ENCODE data around the gene MRFAP1. TPM values are rescaled to one million over a fixed set of nuclear protein-coding genes. Genes with fewer than 3 reads are reported as not detected.
"Not testable (repeated sequence)": the region's sequence is repeated elsewhere in the genome, so short reads cannot be mapped to it uniquely, and the experiment has no call there.

Gene MRFAP1
- total and polyA plus RNA-seq, 10 of the 15 experiments (the other 5 are each of a cell fraction or from before 2014, with no cell fraction given) = 18.7 to 105 (median 80.8) TPM

- ChIA-PET CTCF (interaction anchor here (1.2 to 2.2 kb wide), 2 partner anchors 44 to 47 kb away, joined by 5 read pairs; no protein-coding TSS in a partner anchor), SMC1A (ENCODE audit: uncharacterized antibody, unreplicated experiment) (interaction anchor here (0.7 to 5.2 kb wide), 3 partner anchors 31 to 45 kb away, joined by 3 to 33 read pairs (median 4); partner anchors contain the start of gene BLOC1S4), POLR2A (interaction anchor here (1.3 to 2.1 kb wide), 2 partner anchors 13 to 32 kb away, joined by 4 to 6 read pairs; partner anchors contain the start of gene MRFAP1), RAD21 (ENCODE audit: unreplicated experiment) (interaction anchor here (1.4 to 3.8 kb wide), 4 partner anchors 35 to 396 kb away, joined by 3 to 22 read pairs (median 7); partner anchors contain the start of genes GRPEL1 and MRFAP1L1)
- WGBS (ENCODE audit: insufficient coverage, insufficient replicate concordance, low lambda C conversion rate, missing lambda C conversion rate) = 98% methylated on average over 24 of the region's 34 CpGs
- ATAC-seq; H3K27me3 ChIP-seq (replicated peaks in 1 of 2; ENCODE audit: control insufficient read depth in 2 of 2, insufficient read depth in 2 of 2, low read length in 1 of 2); H3K4me1 ChIP-seq (ENCODE audit: control insufficient read depth, insufficient read depth, low read length); intact Hi-C loops (cut with micrococcal nuclease; ENCODE audit: unreplicated experiment); H3K27ac ChIP-seq (ENCODE audit: control insufficient read depth, insufficient read depth); H3K4me3 ChIP-seq; BruUV-seq (replicated peaks); FAIRE-seq; H2AFZ ChIP-seq (ENCODE audit: control insufficient read depth, low read depth, low read length); in situ Hi-C loops (cut with MboI); H4K20me1 ChIP-seq (ENCODE audit: control insufficient read depth, insufficient read depth); H3K9me3 ChIP-seq (replicated peaks; ENCODE audit: control insufficient read depth, insufficient read depth, low read length); H3K9ac ChIP-seq (ENCODE audit: control insufficient read depth, insufficient read depth, low read length); H3K36me3 ChIP-seq (ENCODE audit: control insufficient read depth in 2 of 2, insufficient read depth in 2 of 2, low read length in 1 of 2); DNase-seq (ENCODE audit: low read depth, low spot score): not testable (repeated sequence)
- 0 out of 2 replicates have a peak overlapping the region, but pooled peaks have one; percentile 88 for H3K4me2 ChIP-seq (ENCODE audit: control insufficient read depth, insufficient read depth)
- H3K79me2 ChIP-seq (ENCODE audit: control insufficient read depth, insufficient read depth, low read length) = peaks cover 25% of the 10 kb centered on the region
Observed at GRCh38 chr4:6672541-6673190, 32.2 kb downstream of the MRFAP1 start.

GRCh38 chr4:6673191-6673659 lies 32.7 kb downstream of the MRFAP1 start:
- ChIA-PET POLR2A (interaction anchor here (0.6 to 2.1 kb wide), 5 partner anchors 14 to 389 kb away, joined by 3 to 6 read pairs (median 4); partner anchors contain the start of gene MRFAP1), CTCF (interaction anchor here (0.9 to 2.2 kb wide), 5 partner anchors 26 to 201 kb away, joined by 3 to 5 read pairs (median 4); no protein-coding TSS in a partner anchor), SMC1A (ENCODE audit: uncharacterized antibody, unreplicated experiment) (interaction anchor here (0.7 to 5.2 kb wide), 4 partner anchors 31 to 44 kb away, joined by 3 to 33 read pairs (median 4); partner anchors contain the start of genes BLOC1S4 and MRFAP1L1), RAD21 (ENCODE audit: unreplicated experiment) (interaction anchor here (1.4 to 3.8 kb wide), 4 partner anchors 34 to 395 kb away, joined by 3 to 22 read pairs (median 7); partner anchors contain the start of genes GRPEL1 and MRFAP1L1)
- H4K20me1 ChIP-seq (ENCODE audit: control insufficient read depth, insufficient read depth); ATAC-seq; DNase-seq (ENCODE audit: low read depth, low spot score); H3K27me3 ChIP-seq (replicated peaks in 1 of 2; ENCODE audit: control insufficient read depth in 2 of 2, insufficient read depth in 2 of 2, low read length in 1 of 2); H3K9ac ChIP-seq (ENCODE audit: control insufficient read depth, insufficient read depth, low read length); FAIRE-seq; intact Hi-C loops (cut with micrococcal nuclease; ENCODE audit: unreplicated experiment); H3K36me3 ChIP-seq (ENCODE audit: control insufficient read depth in 2 of 2, insufficient read depth in 2 of 2, low read length in 1 of 2); H3K4me1 ChIP-seq (ENCODE audit: control insufficient read depth, insufficient read depth, low read length); H3K9me3 ChIP-seq (replicated peaks; ENCODE audit: control insufficient read depth, insufficient read depth, low read length); in situ Hi-C loops (cut with MboI): not testable (repeated sequence)
- peaks cover 25% of the 10 kb centered on the region for H3K79me2 ChIP-seq (ENCODE audit: control insufficient read depth, insufficient read depth, low read length)
- peak overlapping the region; percentile 88 for H3K4me2 ChIP-seq (ENCODE audit: control insufficient read depth, insufficient read depth)
- H2AFZ ChIP-seq (ENCODE audit: control insufficient read depth, low read depth, low read length) = peak overlapping the region; percentile 98
- peak overlapping the region; percentile 74; the same call in 1 of the 2 replicates for H3K4me3 ChIP-seq
- 24% methylated on average over 14 of the region's 14 CpGs for whole genome bisulfite sequencing (ENCODE audit: insufficient coverage, insufficient replicate concordance, low lambda C conversion rate, missing lambda C conversion rate)
- peak overlapping the region; percentile 38 for H3K27ac ChIP-seq (ENCODE audit: control insufficient read depth, insufficient read depth)
- BruUV-seq (replicated peaks) = TSS peak; percentile 93
- TF ChIP-seq SMAD5 (IDR thresholded peaks at IDR 0.05; ENCODE audit: low read depth) = 0 out of 2 replicates have a peak, but pooled peaks have one; percentile 7
- TF ChIP-seq SP1 (IDR thresholded peaks at IDR 0.05; ENCODE audit: low read depth, low read length) = peak; percentile 25
- TF ChIP-seq NFYB (IDR thresholded peaks at IDR 0.05; ENCODE audit: insufficient read depth, low read depth, low read length) = peak; percentile 78

Data from GM12878 (cell line).